Measurements from ENCODE around the gene HLF. TPM values are rescaled to one million over a fixed set of nuclear protein-coding genes. Genes with fewer than 3 reads are reported as not detected.

HLF gene
- total RNA-seq, 2 donors from 2014 or later: 26.5 to 34.9 TPM

GRCh38 chr17:55318081-55318480, 53.3 kb downstream of the HLF start:
- 82% methylated on average over 8 of the region's 8 CpGs for WGBS
- Histone ChIP-seq H3K4me3 (no peak overlapping the region), H3K36me3 (no peaks in the 10 kb centered on the region), H3K27ac (no peak overlapping the region), H3K9me3 (no peaks in the 10 kb centered on the region), H3K4me1 (replicated peaks) (no peaks in the 10 kb centered on the region), H3K27me3 (replicated peaks; ENCODE audit: insufficient read depth) (no peaks in the 10 kb centered on the region)
- no peak for TF ChIP-seq POLR2A (IDR thresholded peaks at IDR 0.05)
- no peak for TF ChIP-seq CTCF (IDR thresholded peaks at IDR 0.05)
- no peak for TF ChIP-seq POLR2AphosphoS5 (IDR thresholded peaks at IDR 0.05)
- intact Hi-C loops (cut with DNase I): no loop called here
- DNase-seq (ENCODE audit: low spot score): no peak

DNA sequence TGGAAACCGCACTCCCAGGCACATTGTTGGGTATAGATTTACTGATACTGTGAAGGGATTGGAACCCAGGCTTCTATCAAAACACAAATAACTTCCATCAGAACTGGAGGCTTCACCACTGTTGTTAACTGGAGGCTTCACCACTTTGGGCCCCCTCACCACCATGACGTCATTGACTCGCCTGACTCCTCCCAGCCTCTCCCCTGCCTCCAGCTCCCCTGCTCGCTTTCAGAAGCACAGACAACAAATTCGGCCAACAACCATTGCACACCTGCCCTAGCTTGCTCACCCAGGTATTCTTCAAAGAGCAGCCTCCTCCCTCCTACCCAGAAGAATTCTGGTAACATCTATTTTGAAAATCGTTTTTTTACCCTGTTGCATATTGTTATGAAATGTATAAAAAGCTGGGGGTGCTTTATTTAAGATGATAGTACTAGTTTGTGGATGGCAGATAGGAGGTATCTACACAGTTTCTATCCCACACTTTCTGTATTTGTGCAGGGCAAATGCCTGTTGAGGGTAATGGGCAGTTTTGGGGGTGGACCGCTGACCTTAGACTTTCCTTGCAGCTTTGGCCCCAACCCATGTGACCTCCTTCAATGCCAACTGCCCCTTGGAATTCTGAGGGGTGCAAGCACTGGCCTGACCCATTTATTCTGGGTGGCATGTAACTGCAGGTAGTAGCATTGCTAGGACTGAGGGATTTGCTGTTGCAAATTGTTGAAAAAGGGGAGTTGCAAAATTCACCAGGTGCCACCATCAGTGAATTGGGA, 54.1 kb downstream of the HLF start:
- no peak for DNase-seq (ENCODE audit: low spot score)
- intact Hi-C loops (cut with DNase I): no loop called here
- no peak overlapping the region for H3K4me3 ChIP-seq
- 68% methylated on average over 7 of the region's 7 CpGs for WGBS
- no peaks in the 10 kb centered on the region for H3K27me3 ChIP-seq (replicated peaks; ENCODE audit: insufficient read depth)
- H3K4me1 ChIP-seq (replicated peaks): no peaks in the 10 kb centered on the region
- TF ChIP-seq POLR2A (IDR thresholded peaks at IDR 0.05) (no peak), POLR2AphosphoS5 (IDR thresholded peaks at IDR 0.05) (no peak), CTCF (IDR thresholded peaks at IDR 0.05) (no peak)
- no peak overlapping the region for H3K27ac ChIP-seq
- no peaks in the 10 kb centered on the region for H3K36me3 ChIP-seq
- H3K9me3 ChIP-seq: no peaks in the 10 kb centered on the region

DNA sequence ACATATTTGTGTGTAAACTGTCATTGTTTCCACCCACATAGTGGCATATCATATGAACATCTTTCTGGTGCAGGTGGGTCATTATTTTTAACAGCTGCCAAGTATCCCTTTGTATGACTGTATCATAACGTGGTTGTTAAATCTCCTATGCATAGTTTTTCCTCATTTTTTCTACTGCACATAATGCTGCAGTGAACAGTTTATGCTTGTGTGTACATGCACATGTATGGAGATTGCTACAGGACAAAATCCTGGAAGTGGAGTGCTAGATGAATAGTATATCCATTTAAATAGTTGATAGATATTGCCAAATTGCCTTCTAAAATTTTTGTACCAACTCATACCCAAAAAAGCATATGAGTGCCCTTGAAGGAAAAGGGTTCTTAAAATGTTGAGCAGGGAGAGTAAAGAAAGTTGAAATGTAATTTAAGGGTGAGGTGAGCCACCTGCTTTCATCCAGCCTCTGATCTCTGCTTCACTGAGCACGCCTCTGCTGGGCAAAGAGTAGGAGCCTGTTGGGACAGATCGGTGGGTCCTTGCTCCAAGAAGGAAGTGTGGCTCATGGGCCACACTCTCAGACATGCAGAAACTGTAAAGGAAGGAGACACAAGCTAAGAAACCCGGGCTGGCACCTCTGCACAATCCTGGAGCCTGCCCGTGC, 55.3 kb downstream of the HLF start:
- intact Hi-C loops (cut with DNase I): no loop called here
- peak overlapping the region in 1 of 2 donors; percentile 56 for H3K27ac ChIP-seq
- H3K9me3 ChIP-seq: no peaks in the 10 kb centered on the region
- H3K4me1 ChIP-seq (replicated peaks): no peaks in the 10 kb centered on the region
- TF ChIP-seq POLR2A (IDR thresholded peaks at IDR 0.05) (no peak), CTCF (IDR thresholded peaks at IDR 0.05) (no peak), POLR2AphosphoS5 (IDR thresholded peaks at IDR 0.05) (no peak)
- H3K4me3 ChIP-seq: no peak overlapping the region
- no peaks in the 10 kb centered on the region for H3K36me3 ChIP-seq
- DNase-seq (ENCODE audit: low spot score): no peak
- 49% methylated on average over 5 of the region's 5 CpGs for WGBS
- H3K27me3 ChIP-seq (replicated peaks; ENCODE audit: insufficient read depth): no peaks in the 10 kb centered on the region

GRCh38 chr17:55320594-55321426, 56.0 kb downstream of the HLF start:
- intact Hi-C loops (cut with DNase I): no loop called here
- H3K27ac ChIP-seq: peak overlapping the region; percentile 36 to 56
- DNase-seq (ENCODE audit: low spot score): peak; percentile 95
- H3K9me3 ChIP-seq: no peaks in the 10 kb centered on the region
- H3K4me1 ChIP-seq (replicated peaks): no peaks in the 10 kb centered on the region
- H3K27me3 ChIP-seq (replicated peaks; ENCODE audit: insufficient read depth): no peaks in the 10 kb centered on the region
- 52% methylated on average over 23 of the region's 23 CpGs for WGBS
- no peak overlapping the region for H3K4me3 ChIP-seq
- no peak for TF ChIP-seq POLR2A (IDR thresholded peaks at IDR 0.05)
- peak; percentile 64 for TF ChIP-seq POLR2AphosphoS5 (IDR thresholded peaks at IDR 0.05)
- TF ChIP-seq CTCF (IDR thresholded peaks at IDR 0.05): no peak
- H3K36me3 ChIP-seq: no peaks in the 10 kb centered on the region
